ENCODE measurements around the gene DDX3X. TPM values are rescaled to one million over a fixed set of nuclear protein-coding genes. Genes with fewer than 3 reads are reported as not detected.

DDX3X gene
- total and polyA plus RNA-seq, 9 of the 15 experiments (the other 6 are each of a cell fraction or from before 2014, with no cell fraction given): 51.3 to 232 (median 138) TPM

DNA sequence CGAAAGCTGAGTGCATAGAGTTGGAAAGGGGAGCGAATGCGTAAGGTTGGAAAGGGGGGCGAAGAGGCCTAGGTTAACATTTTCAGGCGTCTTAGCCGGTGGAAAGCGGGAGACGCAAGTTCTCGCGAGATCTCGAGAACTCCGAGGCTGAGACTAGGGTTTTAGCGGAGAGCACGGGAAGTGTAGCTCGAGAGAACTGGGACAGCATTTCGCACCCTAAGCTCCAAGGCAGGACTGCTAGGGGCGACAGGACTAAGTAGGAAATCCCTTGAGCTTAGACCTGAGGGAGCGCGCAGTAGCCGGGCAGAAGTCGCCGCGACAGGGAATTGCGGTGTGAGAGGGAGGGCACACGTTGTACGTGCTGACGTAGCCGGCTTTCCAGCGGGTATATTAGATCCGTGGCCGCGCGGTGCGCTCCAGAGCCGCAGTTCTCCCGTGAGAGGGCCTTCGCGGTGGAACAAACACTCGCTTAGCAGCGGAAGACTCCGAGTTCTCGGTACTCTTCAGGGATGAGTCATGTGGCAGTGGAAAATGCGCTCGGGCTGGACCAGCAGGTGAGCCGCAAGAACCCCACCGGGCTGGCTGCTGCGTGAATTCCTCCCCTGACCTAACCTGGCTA is at the start of gene DDX3X (continued):
- TF ChIP-seq, protein P1, sequence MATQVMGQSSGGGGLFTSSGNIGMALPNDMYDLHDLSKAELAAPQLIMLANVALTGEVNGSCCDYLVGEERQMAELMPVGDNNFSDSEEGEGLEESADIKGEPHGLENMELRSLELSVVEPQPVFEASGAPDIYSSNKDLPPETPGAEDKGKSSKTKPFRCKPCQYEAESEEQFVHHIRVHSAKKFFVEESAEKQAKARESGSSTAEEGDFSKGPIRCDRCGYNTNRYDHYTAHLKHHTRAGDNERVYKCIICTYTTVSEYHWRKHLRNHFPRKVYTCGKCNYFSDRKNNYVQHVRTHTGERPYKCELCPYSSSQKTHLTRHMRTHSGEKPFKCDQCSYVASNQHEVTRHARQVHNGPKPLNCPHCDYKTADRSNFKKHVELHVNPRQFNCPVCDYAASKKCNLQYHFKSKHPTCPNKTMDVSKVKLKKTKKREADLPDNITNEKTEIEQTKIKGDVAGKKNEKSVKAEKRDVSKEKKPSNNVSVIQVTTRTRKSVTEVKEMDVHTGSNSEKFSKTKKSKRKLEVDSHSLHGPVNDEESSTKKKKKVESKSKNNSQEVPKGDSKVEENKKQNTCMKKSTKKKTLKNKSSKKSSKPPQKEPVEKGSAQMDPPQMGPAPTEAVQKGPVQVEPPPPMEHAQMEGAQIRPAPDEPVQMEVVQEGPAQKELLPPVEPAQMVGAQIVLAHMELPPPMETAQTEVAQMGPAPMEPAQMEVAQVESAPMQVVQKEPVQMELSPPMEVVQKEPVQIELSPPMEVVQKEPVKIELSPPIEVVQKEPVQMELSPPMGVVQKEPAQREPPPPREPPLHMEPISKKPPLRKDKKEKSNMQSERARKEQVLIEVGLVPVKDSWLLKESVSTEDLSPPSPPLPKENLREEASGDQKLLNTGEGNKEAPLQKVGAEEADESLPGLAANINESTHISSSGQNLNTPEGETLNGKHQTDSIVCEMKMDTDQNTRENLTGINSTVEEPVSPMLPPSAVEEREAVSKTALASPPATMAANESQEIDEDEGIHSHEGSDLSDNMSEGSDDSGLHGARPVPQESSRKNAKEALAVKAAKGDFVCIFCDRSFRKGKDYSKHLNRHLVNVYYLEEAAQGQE (IDR thresholded peaks at IDR 0.05; ENCODE audit: borderline replicate concordance): no peak
- TF ChIP-seq, protein P1 (CRISPR knock-in tag; IDR thresholded peaks at IDR 0.05; ENCODE audit: low read depth): no peak
- TF ChIP-seq JUN (IDR thresholded peaks at IDR 0.05; ENCODE audit: borderline replicate concordance, low read depth, low read length) (0 out of 2 replicates have a peak, but pooled peaks have one; percentile 14), JUN (CRISPR knock-in tag; IDR thresholded peaks at IDR 0.05; ENCODE audit: borderline replicate concordance) (no peak), GTF2E2 (tag; IDR thresholded peaks at IDR 0.05) (peak; percentile 64), MYC (IDR thresholded peaks at IDR 0.05; ENCODE audit: low read depth, low read length) (no peak), MYC (CRISPR knock-in tag; IDR thresholded peaks at IDR 0.05; ENCODE audit: borderline replicate concordance, low read depth) (no peak), ZNF586 (CRISPR knock-in tag; conservative IDR thresholded peaks at IDR 0.05) (no peak), CEBPB (tag; IDR thresholded peaks at IDR 0.05) (no peak), RAD51 (IDR thresholded peaks at IDR 0.05; ENCODE audit: borderline replicate concordance, low read depth) (no peak; the same call in 1 of the 2 replicates), ZNF76 (CRISPR knock-in tag; IDR thresholded peaks at IDR 0.05; ENCODE audit: borderline replicate concordance) (no peak), ZC3H8 (IDR thresholded peaks at IDR 0.05) (no peak)
- TF ChIP-seq, protein P2, sequence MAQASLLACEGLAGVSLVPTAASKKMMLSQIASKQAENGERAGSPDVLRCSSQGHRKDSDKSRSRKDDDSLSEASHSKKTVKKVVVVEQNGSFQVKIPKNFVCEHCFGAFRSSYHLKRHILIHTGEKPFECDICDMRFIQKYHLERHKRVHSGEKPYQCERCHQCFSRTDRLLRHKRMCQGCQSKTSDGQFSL (CRISPR knock-in tag; IDR thresholded peaks at IDR 0.05): no peak
- TF ChIP-seq, protein P2 (tag; IDR thresholded peaks at IDR 0.05): no peak
- TF ChIP-seq, protein P3, sequence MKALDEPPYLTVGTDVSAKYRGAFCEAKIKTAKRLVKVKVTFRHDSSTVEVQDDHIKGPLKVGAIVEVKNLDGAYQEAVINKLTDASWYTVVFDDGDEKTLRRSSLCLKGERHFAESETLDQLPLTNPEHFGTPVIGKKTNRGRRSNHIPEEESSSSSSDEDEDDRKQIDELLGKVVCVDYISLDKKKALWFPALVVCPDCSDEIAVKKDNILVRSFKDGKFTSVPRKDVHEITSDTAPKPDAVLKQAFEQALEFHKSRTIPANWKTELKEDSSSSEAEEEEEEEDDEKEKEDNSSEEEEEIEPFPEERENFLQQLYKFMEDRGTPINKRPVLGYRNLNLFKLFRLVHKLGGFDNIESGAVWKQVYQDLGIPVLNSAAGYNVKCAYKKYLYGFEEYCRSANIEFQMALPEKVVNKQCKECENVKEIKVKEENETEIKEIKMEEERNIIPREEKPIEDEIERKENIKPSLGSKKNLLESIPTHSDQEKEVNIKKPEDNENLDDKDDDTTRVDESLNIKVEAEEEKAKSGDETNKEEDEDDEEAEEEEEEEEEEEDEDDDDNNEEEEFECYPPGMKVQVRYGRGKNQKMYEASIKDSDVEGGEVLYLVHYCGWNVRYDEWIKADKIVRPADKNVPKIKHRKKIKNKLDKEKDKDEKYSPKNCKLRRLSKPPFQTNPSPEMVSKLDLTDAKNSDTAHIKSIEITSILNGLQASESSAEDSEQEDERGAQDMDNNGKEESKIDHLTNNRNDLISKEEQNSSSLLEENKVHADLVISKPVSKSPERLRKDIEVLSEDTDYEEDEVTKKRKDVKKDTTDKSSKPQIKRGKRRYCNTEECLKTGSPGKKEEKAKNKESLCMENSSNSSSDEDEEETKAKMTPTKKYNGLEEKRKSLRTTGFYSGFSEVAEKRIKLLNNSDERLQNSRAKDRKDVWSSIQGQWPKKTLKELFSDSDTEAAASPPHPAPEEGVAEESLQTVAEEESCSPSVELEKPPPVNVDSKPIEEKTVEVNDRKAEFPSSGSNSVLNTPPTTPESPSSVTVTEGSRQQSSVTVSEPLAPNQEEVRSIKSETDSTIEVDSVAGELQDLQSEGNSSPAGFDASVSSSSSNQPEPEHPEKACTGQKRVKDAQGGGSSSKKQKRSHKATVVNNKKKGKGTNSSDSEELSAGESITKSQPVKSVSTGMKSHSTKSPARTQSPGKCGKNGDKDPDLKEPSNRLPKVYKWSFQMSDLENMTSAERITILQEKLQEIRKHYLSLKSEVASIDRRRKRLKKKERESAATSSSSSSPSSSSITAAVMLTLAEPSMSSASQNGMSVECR (CRISPR knock-in tag; IDR thresholded peaks at IDR 0.05): 0 out of 2 replicates have a peak, but pooled peaks have one; percentile 64
